Motor neuron (in vitro differentiated cells): ENCODE results near the gene CCDC197. TPM values are rescaled to one million over a fixed set of nuclear protein-coding genes. Genes with fewer than 3 reads are reported as not detected.
A peak's percentile ranks its signal among the peaks of the same experiment; 100 is the strongest.

Experiments
- ATAC-seq, 8 experiments: fragments of 200-7000 bp; cut with Tn5 transposase; replicated peaks in 6 of 8; 2 replicates each; pipeline ENCODE4 v1.8.0; 2021; ENCODE audit warnings: mild to moderate bottlenecking in 8 of 8, moderate library complexity in 8 of 8
- H3K27ac ChIP-seq, 2 donors: fragments of 250-450 bp; sonication (Bioruptor Pico); 2 replicates each; pipeline ENCODE4 v1.9.0; 2021; ENCODE audit warnings: antibody characterized with exemption in 2 of 2, mild to moderate bottlenecking in 2 of 2, moderate library complexity in 1 of 2
- H3K4me1 ChIP-seq, 2 donors: fragments of 250-450 bp; sonication (Bioruptor Pico); replicated peaks in 1 of 2; 2 replicates each; pipeline ENCODE4 v1.6.1; 2021; ENCODE audit warnings: antibody characterized with exemption in 2 of 2, mild to moderate bottlenecking in 2 of 2, moderate library complexity in 1 of 2
- H3K4me3 ChIP-seq, 5 donors: fragments of 250-450 bp; sonication (Bioruptor Pico); 2 replicates each; pipeline ENCODE4 v1.9.0; 2021; ENCODE audit warnings: antibody characterized with exemption in 5 of 5, mild to moderate bottlenecking in 5 of 5, moderate library complexity in 4 of 5
- WGBS, 10 experiments: fragments of 450-650 bp; shearing (Covaris generic); methylation state at CpG; one replicate each; pipeline ENCODE4 v1.0.0; 2022; 5-methylcytosine and 5-hydroxymethylcytosine counted together
- in situ Hi-C, 9 experiments: fragments of 400-800 bp; cut with MboI; loops; one replicate each; pipeline ENCODE4 v1.15.0; 2021; ENCODE audit warnings: low sequenced_read_pairs in 9 of 9, low pct_unique_long_range_greater_than_20kb in 2 of 9; ENCODE audit not compliant: unreplicated experiment in 9 of 9
- total RNA-seq, 8 experiments: library from RNA; unstranded; fragments of 300-600 nt; gene quantifications; 2 replicates each; pipeline versions ENCODE4 v1.2.3 to v1.2.4, GENCODE V29; 2022

The CCDC197 gene
- total RNA-seq, 8 experiments from 2014 or later, result 0.08 to 0.66 TPM; not detected in 6

GRCh38 chr14:94040247-94040646, 43.1 kb downstream of the CCDC197 start:
- in situ Hi-C loops, result no loop called here
- no peak overlapping the region for H3K27ac ChIP-seq
- H3K4me3 ChIP-seq, result no peak overlapping the region
- no peaks in the 10 kb centered on the region for H3K4me1 ChIP-seq
- 20 to 82% (median 71%) methylated on average over 1 to 3 of the region's 5 CpGs; no CpG with 5 or more reads in 5 of the 10 experiments for WGBS, 10 experiments
- no peak for ATAC-seq

DNA sequence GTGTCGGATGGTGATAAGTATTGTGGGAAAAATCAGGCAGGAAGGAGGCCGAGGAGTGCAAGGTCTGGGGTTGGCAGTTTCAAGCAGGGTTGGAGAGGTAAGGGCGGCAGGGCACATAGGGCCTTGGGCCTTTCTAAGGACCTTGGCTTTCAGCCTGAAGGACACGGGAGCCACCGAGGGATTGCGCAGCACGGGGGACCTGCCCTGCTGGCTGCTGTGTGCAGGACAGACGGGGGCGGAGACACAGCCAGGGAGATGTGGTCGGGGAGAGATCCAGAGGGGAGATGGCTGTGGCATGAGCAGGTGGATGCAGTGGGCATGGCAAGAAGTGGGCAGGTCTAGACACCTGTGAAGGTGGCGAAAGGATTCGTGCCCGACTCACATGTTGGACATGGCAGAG, 43.7 kb downstream of the CCDC197 start:
- ATAC-seq, result no peak
- in situ Hi-C loops, result no loop called here
- H3K4me1 ChIP-seq, result no peaks in the 10 kb centered on the region
- H3K27ac ChIP-seq, result no peak overlapping the region
- 67 to 100% (median 87%) methylated on average over 1 to 5 of the region's 13 CpGs; no CpG with 5 or more reads in 4 of the 10 experiments for WGBS, 10 experiments
- no peak overlapping the region for H3K4me3 ChIP-seq

DNA sequence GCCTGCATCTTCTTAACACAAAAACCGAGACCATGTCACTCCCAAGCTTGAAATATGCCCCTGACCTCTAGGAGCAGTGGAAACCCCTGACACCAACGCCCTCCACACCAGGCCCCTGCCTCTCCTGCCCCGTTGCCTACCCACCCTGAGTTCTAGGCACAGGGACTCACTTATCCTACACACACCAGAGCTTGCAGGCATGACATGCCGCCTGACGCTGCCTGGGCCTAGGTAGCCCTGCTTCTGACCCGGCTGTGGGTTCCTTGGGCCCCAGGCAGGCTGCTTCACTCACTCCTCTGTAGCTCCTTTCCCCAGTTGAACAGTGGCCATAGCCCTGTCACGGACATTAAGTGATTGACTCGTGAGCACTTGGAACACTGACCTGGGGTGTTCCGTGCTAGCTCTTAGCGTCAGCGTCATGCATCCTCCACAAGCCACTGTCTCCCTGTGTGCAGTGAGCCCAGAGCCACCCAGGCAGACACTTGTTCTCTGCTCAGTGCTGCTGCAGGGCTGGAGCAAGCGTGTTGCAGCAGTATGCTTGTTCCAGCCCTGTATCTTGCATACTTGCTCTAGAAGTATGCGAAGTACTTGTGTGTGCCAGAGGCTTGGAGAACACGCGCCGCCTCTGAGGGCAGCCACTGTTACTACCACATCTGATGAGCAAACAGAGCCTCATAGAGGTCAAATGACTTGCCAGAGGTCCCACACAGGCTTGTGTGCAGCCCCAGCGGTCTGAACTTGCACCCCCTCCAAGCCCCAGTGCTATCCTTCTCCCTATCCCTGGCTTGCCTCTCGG, 44.6 kb downstream of the CCDC197 start:
- in situ Hi-C loops, result no loop called here
- no peak overlapping the region for H3K4me3 ChIP-seq
- peaks cover 0 to 6% of the 10 kb centered on the region in 2 donors for H3K4me1 ChIP-seq
- no peak overlapping the region for H3K27ac ChIP-seq
- WGBS, 10 experiments, result 30 to 100% (median 87%) methylated on average over 2 to 8 of the region's 18 CpGs; no CpG with 5 or more reads in 3 of the 10 experiments
- peak in 7 of 8 experiments; percentile 12 to 79 (median 38) for ATAC-seq

DNA sequence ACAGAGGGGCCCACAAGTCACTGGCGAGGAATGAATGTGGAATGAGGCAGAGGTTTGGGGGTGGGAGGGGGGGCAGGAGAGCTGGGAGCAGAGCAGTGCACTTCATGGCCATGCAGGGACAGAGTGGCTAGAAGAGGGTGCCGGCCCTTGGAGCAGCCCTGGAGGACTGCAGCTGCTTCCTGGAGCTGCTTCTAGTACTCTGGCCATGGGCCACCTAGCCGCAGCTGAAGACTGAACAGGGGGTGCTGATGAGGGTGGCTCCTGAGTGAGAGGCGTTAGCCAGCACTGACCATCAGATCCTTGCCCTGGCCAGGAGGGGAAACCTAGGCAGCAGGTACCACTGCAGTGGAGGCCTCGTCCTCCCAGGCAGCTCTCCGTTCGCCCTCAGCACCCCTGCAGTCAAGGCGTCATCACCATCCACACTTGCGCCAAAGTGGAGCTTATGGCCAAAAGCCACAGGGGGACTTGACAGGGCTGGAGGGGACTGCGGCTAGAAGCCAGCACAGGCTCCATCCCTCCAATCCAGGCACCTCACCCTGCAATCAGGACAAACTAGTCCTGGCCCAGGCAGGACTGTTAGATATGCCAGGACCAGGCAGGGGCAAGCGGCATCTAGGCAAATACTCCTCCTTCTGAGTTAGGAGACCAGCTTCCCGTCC, 45.5 kb downstream of the CCDC197 start:
- 0 to 100% (median 80%) methylated on average over 1 to 3 of the region's 12 CpGs; no CpG with 5 or more reads in 5 of the 10 experiments for WGBS, 10 experiments
- in situ Hi-C loops, result no loop called here
- peak in 1 of 8 experiments; percentile 4 for ATAC-seq
- Histone ChIP-seq H3K4me1 (peaks cover 0 to 6% of the 10 kb centered on the region in 2 donors), H3K27ac (no peak overlapping the region), H3K4me3 (no peak overlapping the region)

- WGBS, 10 experiments, result 60 to 100% (median 91%) methylated on average over 1 to 6 of the region's 13 CpGs; no CpG with 5 or more reads in 4 of the 10 experiments
- ATAC-seq, result peak in 4 of 8 experiments; percentile 14 to 88 (median 60)
- Histone ChIP-seq H3K4me3 (no peak overlapping the region), H3K4me1 (peaks cover under 1 to 12% of the 10 kb centered on the region in 2 donors), H3K27ac (no peak overlapping the region)
- in situ Hi-C loops, result no loop called here
These were observed 46.1 kb downstream of the CCDC197 start for GRCh38 chr14:94043111-94043755.

- in situ Hi-C loops, result no loop called here
- Histone ChIP-seq H3K4me1 (peaks cover 6 to 16% of the 10 kb centered on the region in 2 donors), H3K27ac (no peak overlapping the region), H3K4me3 (no peak overlapping the region)
- peak in 2 of 8 experiments; percentile 1 to 15 for ATAC-seq
- WGBS, 10 experiments, result 78 to 100% (median 93%) methylated on average over 1 to 6 of the region's 14 CpGs; no CpG with 5 or more reads in 5 of the 10 experiments
These were observed 46.8 kb downstream of the CCDC197 start for GRCh38 chr14:94043756-94044475.

- no peak overlapping the region for H3K27ac ChIP-seq
- ATAC-seq, result no peak
- H3K4me1 ChIP-seq, result peaks cover 12 to 22% of the 10 kb centered on the region in 2 donors
- 60 to 100% (median 95%) methylated on average over 1 to 10 of the region's 20 CpGs; no CpG with 5 or more reads in 1 of the 10 experiments for WGBS, 10 experiments
- H3K4me3 ChIP-seq, result no peak overlapping the region
- in situ Hi-C loops, result no loop called here
These were observed 47.5 kb downstream of the CCDC197 start for GRCh38 chr14:94044476-94045091.

DNA sequence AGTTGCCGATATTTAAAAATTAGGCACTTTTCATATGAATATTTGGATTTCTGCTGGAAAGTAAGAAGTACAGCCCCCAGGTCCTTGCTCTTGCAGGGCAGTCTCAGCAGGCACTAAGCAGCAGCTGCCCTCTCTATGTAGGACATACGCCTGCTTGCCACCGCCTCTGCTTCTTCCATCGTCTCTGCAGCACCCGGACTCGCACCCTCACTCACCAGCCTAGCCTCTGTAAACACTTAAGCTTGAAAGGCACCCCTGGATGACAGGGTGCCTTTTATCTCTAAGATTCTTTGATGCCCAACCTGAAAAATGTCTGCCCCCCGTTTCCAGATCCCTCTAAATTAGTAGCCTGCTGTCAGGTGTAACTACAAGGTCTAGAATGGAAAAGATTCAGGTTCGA, 48.0 kb downstream of the CCDC197 start:
- Histone ChIP-seq H3K4me3 (no peak overlapping the region), H3K27ac (no peak overlapping the region), H3K4me1 (peaks cover 14 to 22% of the 10 kb centered on the region in 2 donors)
- 20 to 100% (median 95%) methylated on average over 1 to 7 of the region's 8 CpGs; no CpG with 5 or more reads in 2 of the 10 experiments for WGBS, 10 experiments
- in situ Hi-C loops, result no loop called here
- no peak for ATAC-seq

DNA sequence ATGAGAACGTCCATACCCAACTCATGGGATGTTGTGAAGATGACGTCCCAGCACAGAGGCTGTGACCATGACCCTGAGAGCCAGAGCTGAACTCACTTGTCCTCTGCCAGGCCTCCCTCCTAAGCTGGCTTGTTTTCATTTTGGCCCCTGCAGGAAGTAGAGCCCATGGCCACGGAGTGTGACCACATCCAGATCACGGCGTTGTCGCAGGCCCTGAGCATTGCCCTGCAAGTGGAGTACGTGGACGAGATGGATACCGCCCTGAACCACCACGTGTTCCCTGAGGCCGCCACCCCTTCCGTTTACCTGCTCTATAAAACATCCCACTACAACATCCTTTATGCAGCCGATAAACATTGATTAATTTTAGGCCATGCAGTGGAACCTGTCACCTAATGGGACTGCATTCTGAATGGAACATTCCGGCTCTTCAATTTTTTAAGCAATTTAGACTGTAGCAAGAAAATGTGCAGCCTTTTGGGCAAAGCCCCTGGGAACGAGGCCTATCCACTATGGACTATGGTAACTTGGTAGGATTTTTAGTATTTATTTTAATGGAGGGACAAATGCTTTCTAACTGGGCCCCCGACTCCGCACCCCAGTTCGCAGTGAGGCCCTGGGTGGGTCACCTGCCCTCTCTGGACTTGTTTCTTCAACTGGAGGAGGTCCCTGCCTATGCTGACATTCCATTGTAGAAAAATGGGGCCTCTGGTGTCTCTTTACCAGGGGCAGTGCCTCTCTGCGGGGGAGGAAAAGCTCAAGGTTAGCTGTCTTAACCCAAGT, 48.7 kb downstream of the CCDC197 start:
- no peak overlapping the region for H3K4me3 ChIP-seq
- no peak overlapping the region for H3K27ac ChIP-seq
- 83 to 100% (median 90%) methylated on average over 2 to 16 of the region's 19 CpGs; no CpG with 5 or more reads in 4 of the 10 experiments for WGBS, 10 experiments
- H3K4me1 ChIP-seq, result peaks cover 14 to 22% of the 10 kb centered on the region in 2 donors
- ATAC-seq, result no peak
- in situ Hi-C loops, result no loop called here

GRCh38 chr14:94046696-94047250, 49.7 kb downstream of the CCDC197 start:
- ATAC-seq, result no peak
- H3K4me3 ChIP-seq, result no peak overlapping the region
- WGBS, 10 experiments, result 40 to 90% (median 70%) methylated on average over 1 to 4 of the region's 7 CpGs; no CpG with 5 or more reads in 3 of the 10 experiments
- in situ Hi-C loops, result no loop called here
- peaks cover 14 to 32% of the 10 kb centered on the region in 2 donors for H3K4me1 ChIP-seq
- H3K27ac ChIP-seq, result no peak overlapping the region

- H3K4me3 ChIP-seq, result no peak overlapping the region
- WGBS, 10 experiments, result 80 to 100% (median 100%) methylated on average over 1 of the region's 3 CpGs; no CpG with 5 or more reads in 5 of the 10 experiments
- H3K4me1 ChIP-seq, result peaks cover 14 to 34% of the 10 kb centered on the region in 2 donors
- in situ Hi-C loops, result no loop called here
- no peak for ATAC-seq
- peak overlapping the region in 1 of 2 donors; percentile 32 for H3K27ac ChIP-seq
These were observed 50.5 kb downstream of the CCDC197 start for GRCh38 chr14:94047581-94047980.
